Calu3 (cell line): ENCODE data around the gene KIF6. TPM values are rescaled to one million over a fixed set of nuclear protein-coding genes. Genes with fewer than 3 reads are reported as not detected.

Experiments
- BruUV-seq: library from RNA; stranded (reverse); fragments of 400-500 nt; replicated peaks from 2 replicates; lab custom pipeline; 2021; lab: Mats Ljungman, UMichigan
- CTCF ChIA-PET: fragments of 300-600 bp; sonication (Branson Sonifier 250); formaldehyde crosslinking; loops from one replicate; lab custom pipeline; 2022; ENCODE audit warnings: antibody characterized with exemption; lab: Charles Lee
- DNase-seq: peaks from one replicate; pipeline ENCODE4 v3.0.0; 2022
- H3K27ac Mint-ChIP-seq: one replicate; pipeline ENCODE4 v1.8.0; 2022; ENCODE audit warnings: mixed read lengths; ENCODE audit not compliant: unreplicated experiment
- H3K27me3 Mint-ChIP-seq: one replicate; pipeline ENCODE4 v1.8.0; 2022; ENCODE audit warnings: mixed read lengths; ENCODE audit not compliant: unreplicated experiment
- H3K36me3 Mint-ChIP-seq: one replicate; pipeline ENCODE4 v1.8.0; 2022; ENCODE audit warnings: mild to moderate bottlenecking, moderate library complexity, mixed read lengths; ENCODE audit not compliant: insufficient read depth, unreplicated experiment
- H3K4me1 Mint-ChIP-seq: one replicate; pipeline ENCODE4 v1.8.0; 2022; ENCODE audit warnings: mild to moderate bottlenecking, low read depth, mixed read lengths; ENCODE audit not compliant: unreplicated experiment
- H3K4me3 Mint-ChIP-seq: one replicate; pipeline ENCODE4 v1.8.0; 2022; ENCODE audit warnings: mild to moderate bottlenecking, low read depth, moderate library complexity, mixed read lengths; ENCODE audit not compliant: unreplicated experiment
- H3K9me3 Mint-ChIP-seq: one replicate; pipeline ENCODE4 v1.8.0; 2022; ENCODE audit warnings: low read depth, mixed read lengths; ENCODE audit not compliant: unreplicated experiment
- CTCF ChIP-seq: fragments of 200-600 bp; IDR thresholded peaks from one replicate; pipeline ENCODE4 v1.8.0; 2022; ENCODE audit warnings: antibody characterized with exemption; ENCODE audit not compliant: unreplicated experiment
- intact Hi-C: fragments of 100-400 bp; cut with micrococcal nuclease; formaldehyde crosslinking; loops from one replicate; pipeline ENCODE4 v1.10.0; 2022; ENCODE audit not compliant: unreplicated experiment
- total RNA-seq: library from RNA; stranded (reverse); gene quantifications from 2 replicates; pipeline ENCODE4 v1.2.3, GENCODE V29; 2022

KIF6 gene
- total RNA-seq, 1 experiment from 2014 or later, result 0.45 TPM

GRCh38 chr6:39593646-39594045 lies 131.6 kb downstream of the KIF6 start:
- Mint-ChIP-seq H3K4me3 (no peak overlapping the region), H3K9me3 (no peaks in the 10 kb centered on the region), H3K4me1 (no peaks in the 10 kb centered on the region), H3K27me3 (peaks cover 20% of the 10 kb centered on the region), H3K36me3 (no peaks in the 10 kb centered on the region), H3K27ac (no peak overlapping the region)
- BruUV-seq, result no TSS peak
- DNase-seq, result no peak
- CTCF ChIA-PET, result no interaction called here
- TF ChIP-seq CTCF, result no peak
- intact Hi-C loops, result no loop called here

- BruUV-seq, result no TSS peak
- Mint-ChIP-seq H3K4me3 (no peak overlapping the region), H3K27me3 (peaks cover 20% of the 10 kb centered on the region), H3K4me1 (no peaks in the 10 kb centered on the region), H3K36me3 (no peaks in the 10 kb centered on the region), H3K9me3 (no peaks in the 10 kb centered on the region), H3K27ac (no peak overlapping the region)
- no peak for TF ChIP-seq CTCF
- intact Hi-C loops, result no loop called here
- CTCF ChIA-PET, result no interaction called here
- DNase-seq, result no peak
Observed at GRCh38 chr6:39590871-39591393, 134.3 kb downstream of the KIF6 start.

GRCh38 chr6:39587080-39587479 lies 138.1 kb downstream of the KIF6 start:
- DNase-seq, result no peak
- BruUV-seq, result no TSS peak
- H3K36me3 Mint-ChIP-seq, result no peaks in the 10 kb centered on the region
- H3K27me3 Mint-ChIP-seq, result no peaks in the 10 kb centered on the region
- CTCF ChIA-PET, result no interaction called here
- no peaks in the 10 kb centered on the region for H3K9me3 Mint-ChIP-seq
- intact Hi-C loops, result no loop called here
- no peak overlapping the region for H3K4me3 Mint-ChIP-seq
- no peak for TF ChIP-seq CTCF
- H3K27ac Mint-ChIP-seq, result no peak overlapping the region
- H3K4me1 Mint-ChIP-seq, result no peaks in the 10 kb centered on the region

GRCh38 chr6:39585641-39586040 lies 139.6 kb downstream of the KIF6 start:
- CTCF ChIA-PET, result no interaction called here
- intact Hi-C loops, result no loop called here
- no peaks in the 10 kb centered on the region for H3K4me1 Mint-ChIP-seq
- no peak for DNase-seq
- no peaks in the 10 kb centered on the region for H3K36me3 Mint-ChIP-seq
- H3K27ac Mint-ChIP-seq, result no peak overlapping the region
- no peaks in the 10 kb centered on the region for H3K9me3 Mint-ChIP-seq
- no peak overlapping the region for H3K4me3 Mint-ChIP-seq
- BruUV-seq, result no TSS peak
- TF ChIP-seq CTCF, result no peak
- no peaks in the 10 kb centered on the region for H3K27me3 Mint-ChIP-seq
